Measurements from ENCODE around the gene RUBCN.
"Not testable (repeated sequence)": the region's sequence is repeated elsewhere in the genome, so short reads cannot be mapped to it uniquely, and the experiment has no call there.

RUBCN gene

DNA sequence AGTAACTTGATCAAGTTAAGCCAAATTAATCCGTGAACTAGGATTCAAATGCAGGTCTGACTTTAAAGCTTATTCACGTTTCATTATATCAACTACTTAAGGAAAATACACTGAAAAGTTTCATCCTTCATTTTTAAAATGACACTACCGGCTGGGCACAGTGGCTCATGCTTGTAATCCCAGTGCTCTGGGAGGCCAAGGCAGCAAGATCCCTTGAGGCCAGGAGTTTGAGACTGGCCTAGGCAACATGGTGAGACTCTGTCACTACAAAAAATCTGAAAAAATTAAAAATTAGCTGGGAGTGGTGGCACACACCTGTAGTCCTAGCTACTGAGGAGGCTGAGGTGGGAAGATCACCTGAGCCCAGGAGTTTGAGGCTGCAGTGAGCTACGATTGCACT lies 3.7 kb downstream of the RUBCN start:
- DNase-seq = no peak

DNA sequence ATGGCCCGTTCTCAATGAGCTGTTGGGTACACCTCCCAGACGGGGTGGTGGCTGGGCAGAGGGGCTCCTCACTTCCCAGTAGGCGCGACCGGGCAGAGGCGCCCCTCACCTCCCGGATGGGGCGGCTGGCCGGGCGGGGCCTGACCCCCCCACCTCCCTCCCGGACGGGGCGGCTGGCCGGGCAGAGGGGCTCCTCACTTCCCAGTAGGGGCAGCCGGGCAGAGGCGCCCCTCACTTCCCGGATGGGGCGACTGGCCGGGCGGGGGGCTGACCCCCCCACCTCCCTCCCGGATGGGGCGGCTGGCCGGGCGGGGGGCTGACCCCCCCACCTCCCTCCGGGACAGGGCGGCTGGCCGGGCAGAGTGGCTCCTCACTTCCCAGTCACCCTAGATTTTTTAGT lies 5.2 kb downstream of the RUBCN start:
- DNase-seq = not testable (repeated sequence)

DNA sequence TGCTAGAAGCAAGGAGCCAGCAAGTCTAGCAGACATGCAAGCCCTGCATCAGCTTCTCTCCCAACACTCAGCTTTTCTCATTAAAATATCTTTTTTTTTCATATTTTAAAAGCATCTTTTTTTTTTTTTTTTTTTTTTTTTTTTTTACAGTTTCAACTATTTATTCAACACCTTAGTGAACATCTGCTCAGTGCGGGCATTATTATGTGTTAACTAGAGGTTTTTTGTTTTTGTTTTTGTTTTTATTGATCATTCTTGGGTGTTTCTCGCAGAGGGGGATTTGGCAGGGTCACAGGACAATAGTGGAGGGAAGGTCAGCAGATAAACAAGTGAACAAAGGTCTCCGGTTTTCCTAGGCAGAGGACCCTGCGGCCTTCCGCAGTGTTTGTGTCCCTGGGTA lies 5.9 kb downstream of the RUBCN start:
- not testable (repeated sequence) for DNase-seq

DNA sequence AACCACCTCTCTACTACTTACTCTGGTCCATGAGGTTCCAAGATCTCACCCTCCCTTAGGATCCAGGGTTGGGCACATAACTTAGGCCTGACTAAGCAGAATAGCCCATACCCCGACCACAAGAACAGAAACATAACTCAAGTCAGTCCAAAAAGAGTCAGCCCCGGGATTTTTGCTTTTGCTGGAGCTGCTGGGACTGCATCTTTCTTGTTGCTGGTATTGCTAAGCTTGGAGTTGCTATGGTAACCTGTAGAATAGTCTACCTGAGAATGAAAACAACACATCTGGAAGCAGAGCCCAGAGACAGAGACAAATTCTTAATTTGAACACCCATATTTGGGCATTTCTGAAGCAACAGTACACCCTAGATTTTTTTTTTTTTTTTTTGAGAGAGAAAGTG lies 6.5 kb downstream of the RUBCN start:
- DNase-seq = no peak

DNA sequence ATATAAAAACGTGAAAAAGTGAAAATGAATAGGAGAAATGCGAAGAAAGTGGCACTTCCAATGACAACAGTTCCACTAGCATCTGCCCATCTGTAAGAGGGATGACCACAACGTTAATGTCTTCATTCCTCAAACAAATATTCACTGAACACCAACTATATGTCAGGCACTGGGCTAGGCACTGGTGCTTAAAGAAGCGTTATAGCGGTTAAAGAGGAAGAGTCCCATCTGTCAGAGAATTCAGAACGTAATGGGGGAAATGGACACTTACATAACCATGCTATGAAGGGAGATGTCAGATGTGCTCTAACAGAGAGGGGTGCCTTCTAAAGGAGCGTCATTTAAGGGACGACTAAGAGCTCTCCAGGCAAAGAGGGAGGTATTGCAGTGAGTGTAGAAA lies 8.2 kb downstream of the RUBCN start:
- no peak for DNase-seq

DNA sequence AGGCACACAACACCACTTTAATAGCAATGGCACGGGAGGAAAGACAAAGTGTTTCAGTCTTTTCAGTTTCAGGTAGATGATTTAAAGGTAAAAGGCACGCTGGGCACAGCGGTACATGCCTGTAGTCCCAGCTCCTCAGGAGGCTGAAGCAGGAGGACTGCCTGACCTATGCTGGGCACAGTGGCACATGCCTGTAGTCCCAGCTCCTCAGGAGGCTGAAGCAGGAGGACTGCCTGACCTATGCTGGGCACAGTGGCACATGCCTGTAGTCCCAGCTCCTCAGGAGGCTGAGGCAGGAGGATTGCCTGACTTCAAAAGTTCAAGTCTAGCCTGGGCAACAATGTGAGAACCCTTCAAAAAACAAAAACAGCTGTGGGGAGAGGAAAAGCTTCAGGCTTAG lies 8.8 kb downstream of the RUBCN start:
- not testable (repeated sequence) for DNase-seq

DNA sequence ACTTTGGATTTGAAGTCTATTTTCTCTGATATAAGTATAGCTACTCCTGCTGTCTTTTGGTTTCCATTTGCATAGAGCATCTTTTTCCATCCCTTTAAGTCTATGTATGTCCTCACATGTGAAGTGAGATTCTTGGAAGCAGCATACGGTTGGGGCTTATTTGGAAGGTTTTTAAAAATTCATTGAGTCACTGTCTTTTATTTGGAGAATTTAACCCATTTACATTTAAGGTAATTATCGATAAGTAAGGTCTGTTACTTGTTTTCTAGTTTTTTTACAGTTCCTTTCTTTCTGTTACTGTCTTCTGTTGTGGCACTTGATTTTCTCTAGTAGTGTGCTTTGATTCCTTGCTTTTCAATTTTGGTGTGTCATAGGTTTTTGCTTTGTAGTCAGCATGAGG lies 14.0 kb downstream of the RUBCN start:
- no peak for DNase-seq

DNA sequence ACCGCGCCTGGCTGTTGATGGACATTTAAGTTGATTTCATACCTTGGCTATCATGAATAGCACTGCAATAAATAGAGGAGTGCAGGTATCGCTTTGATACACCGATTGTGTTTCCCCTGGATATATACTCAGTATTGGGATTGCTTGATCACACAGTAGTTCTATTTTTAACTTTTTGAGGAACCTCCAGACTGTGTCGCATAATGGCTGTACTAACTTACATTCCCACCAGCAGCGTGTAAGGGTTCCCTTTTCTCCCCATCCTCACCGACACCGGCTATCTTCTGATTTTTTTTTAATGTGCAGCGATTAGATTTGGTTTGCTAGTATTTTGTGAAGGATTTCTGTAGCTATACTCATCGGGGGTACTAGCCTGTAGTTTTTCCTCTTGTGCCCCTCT lies 16.0 kb downstream of the RUBCN start:
- DNase-seq = no peak

DNA sequence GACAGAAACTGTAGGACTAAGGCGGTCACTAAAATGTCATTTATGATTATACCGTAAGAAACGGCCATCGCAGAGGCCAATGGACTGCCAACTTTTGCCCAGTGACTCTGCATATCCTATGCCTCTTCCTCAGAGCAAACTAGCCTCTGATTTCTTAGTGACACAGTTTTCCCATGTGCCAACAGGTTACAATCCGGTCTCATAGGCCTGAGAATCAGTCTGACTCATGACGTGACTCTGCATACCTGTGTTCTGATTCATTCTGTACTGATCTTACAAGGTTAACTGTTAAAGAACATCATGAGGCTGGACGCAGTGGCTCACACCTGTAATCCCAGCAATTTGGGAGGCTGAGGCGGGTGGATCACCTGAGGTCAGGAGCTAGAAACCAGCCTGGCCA lies 17.8 kb downstream of the RUBCN start:
- DNase-seq = peak; percentile 6

DNA sequence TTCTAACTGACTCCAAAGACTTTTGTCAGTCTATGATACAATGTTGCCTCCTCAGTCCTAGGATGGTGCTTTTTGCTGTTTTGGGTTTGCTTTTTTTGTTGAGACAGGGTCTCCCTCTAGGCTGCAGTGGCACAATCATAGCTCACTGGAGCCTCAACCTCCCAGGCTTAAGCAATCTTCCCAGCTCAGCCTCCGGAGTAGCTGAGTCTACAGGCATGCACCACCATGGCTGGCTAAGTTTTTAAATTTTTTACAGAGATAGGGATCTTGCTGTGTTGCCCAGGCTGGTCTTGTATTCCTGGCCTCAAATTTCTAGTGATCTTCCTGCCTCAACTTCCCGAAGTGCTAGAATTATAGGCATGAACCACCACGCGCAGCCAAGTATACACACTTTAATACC lies 22.5 kb downstream of the RUBCN start:
- no peak for DNase-seq

DNA sequence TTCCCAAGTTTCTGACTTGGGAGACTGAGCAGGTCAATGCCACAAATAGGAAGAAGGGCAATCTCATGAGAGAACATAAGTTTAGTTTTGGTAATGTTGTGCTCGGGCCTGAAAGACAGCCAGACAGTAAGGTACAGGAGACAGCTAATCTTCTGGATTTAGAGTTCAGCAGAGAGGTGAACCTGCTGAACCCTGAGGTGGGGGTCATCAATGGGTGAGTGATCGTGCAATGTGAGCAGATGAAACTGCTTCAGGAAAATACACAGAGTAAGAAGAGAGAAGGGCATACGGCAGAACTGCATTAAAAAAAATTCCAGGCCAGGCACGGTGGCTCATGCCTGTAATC lies 23.3 kb downstream of the RUBCN start:
- no peak for DNase-seq

DNA sequence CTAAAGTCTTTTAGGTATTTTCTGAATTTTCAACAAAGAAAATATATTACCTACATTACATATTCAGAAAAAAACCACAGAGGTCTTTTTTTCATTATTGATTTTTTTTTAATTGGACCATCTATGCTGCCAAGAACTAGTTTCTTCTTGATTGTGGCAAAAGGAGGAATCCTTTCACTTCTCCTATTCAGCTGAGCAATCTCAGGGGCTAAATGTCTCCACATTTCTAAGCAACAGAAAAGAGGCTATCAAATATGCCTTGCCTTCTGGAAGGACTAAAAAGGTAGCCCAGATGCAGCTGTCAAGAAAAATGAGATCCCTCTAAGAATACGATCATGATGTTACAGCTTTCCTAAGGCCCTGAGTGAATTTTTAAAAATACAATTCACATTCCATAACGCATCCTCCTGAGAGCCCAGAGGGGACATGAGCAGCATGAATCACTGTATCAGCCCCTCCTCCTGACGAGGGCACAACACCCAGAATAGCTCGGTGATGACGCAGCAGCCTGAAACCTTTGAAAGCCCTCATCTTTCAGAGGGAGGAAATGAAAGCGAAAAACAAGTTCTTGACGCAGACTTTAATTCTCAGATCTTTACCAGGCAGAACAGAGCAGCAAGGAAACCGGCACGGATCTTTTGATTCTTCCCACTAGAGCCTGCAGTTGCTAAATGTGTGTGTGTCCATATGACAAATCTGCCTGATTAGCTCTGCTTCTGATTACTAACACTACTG lies 24.6 kb downstream of the RUBCN start:
- peak; percentile 91 for DNase-seq

DNA sequence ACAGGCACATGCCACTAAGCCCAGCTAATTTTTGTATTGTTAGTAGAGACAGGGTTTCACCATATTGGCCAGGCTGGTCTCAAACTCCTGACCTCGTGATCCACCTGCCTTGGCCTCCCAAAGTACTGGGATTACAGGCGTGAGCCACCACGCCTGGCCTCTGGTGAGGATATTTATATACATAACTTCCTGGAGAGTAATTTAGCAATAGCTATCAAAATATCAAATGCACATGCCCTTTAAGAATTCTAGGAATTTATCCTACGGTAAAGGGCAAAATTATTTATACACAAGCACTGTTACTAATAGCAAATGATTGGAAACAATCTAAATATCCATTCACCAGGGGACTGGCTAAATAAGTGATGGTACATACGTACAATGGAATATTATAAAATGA lies 25.7 kb downstream of the RUBCN start:
- not testable (repeated sequence) for DNase-seq

DNA sequence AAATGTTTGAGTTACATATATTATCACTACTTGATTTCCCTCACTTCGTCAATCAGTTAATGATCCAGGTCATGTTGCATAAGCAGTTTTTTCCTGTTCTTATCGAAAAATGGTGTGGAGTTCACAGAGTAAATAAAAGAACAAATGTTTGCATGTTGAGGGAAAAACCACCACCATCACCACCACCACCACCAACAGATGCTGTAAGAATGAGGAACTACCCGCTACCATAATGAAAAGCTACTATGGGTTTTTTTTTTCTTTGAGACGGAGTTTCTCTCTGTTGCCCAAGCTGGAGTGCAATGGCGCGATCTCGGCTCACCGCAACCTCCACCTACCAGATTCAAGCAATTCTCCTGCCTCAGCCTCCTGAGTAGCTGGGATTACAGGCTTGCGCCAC lies 27.6 kb downstream of the RUBCN start:
- DNase-seq = no peak

DNA sequence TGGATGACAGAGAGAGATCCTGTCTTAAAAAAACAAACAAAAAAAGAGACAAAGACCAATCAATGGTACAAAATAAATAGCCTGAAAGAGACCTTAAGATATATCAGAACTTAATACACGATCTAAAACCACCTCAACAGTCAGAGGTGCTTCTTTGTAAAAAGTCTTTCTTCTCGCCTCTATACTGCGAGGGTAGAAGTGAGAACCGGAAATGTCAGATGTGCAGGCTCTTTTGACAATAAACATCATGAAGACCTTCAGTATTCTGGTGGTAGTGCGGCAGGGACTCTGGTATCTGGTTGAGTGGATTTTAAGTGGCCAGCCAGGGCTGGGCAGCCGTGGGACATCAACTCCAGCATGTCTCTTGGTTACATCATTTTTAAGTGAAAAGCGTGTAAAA lies 30.0 kb downstream of the RUBCN start:
- DNase-seq = no peak

DNA sequence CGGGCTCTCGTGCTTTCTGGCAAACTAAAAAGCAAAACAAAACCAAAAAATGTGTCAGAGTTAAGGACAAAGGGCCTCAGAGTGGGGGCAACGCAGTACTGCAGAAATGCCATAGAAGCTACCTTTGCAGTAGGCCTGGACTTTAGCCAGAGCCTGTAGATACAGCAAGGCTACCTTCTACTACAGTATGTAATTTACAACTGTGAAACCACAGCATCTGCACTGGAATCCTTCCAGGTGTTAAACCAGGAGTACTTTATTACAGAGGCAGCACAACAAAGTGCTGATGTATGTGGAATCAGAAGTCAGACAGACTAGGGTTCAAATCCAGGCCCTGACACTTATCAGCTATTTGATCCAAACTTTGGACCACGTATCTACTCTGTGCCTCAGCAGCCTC lies 34.9 kb downstream of the RUBCN start:
- DNase-seq = no peak

DNA sequence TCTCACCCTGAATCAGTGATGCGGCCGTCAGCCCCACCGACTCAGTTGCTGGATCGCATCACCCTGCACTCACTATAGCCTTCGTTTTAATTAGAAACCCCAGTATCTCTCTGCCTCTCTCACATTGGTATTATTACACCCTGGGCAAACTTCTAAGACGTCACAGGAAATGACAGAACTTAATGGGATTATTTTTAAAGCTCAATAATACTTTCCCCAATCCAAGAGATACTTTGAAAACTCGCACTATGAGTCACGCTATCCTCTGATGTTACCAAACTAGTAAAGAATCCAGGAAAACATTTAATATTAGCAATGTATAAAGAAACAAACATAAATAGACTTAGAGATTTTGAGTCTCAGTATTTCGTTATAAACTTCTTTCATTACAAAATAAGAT lies 36.6 kb downstream of the RUBCN start:
- no peak for DNase-seq

DNA sequence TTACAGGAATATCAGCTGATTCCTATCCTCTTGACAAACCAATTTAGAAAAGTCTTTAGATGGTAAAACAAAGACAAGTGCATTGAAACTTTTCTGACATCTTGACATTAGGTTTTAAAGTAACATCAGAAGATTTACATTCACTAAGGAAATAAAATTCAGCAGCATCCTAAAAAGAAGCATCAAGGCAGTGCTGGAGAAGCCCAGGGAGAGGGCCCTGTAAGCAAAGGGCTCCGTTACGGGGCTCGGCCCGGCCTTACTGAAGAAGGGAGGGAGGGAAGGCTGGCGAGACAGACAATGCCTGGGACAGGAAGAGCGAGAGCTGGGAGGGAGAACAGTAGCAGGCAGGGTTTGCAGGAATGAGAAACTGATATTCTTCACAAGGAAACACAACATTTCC lies 39.3 kb downstream of the RUBCN start:
- DNase-seq = no peak

DNA sequence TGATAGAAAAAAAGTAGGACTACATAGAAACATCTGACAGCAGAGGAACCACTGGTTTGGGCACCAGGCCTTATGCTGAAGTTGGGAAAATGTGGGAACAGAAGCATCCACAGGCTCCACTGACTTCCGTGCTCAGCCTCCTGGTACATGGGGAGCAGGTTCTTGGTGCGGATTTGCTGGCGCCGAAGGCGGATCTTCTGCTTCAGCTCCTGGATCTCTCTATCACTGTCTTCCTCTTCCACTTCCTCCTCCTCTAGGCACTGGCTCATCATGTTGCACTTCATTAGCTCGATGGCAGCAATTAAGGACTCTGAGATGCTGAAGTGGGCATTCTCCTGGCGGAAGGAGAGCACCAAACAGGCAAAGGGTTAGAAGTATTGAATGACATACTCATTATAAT lies 42.5 kb downstream of the RUBCN start:
- no peak for DNase-seq

DNA sequence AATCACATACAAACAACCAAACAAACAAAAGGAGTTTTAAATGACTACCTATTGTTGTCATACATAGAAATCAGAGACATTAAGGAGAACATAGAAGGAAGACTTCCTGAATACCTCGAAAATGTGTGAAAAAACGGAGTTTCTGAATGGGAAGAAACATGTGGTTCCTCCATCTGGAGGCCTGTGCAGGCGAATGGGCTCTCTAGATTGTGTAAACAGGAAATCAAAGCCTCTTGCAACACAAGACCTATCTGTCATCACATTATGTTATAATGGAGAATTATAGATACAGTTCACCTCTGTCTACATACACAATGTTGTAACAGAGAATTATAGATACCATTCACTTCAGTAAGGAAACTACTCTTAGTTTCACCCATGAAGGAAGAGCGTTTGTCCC lies 44.1 kb downstream of the RUBCN start:
- no peak for DNase-seq

DNA sequence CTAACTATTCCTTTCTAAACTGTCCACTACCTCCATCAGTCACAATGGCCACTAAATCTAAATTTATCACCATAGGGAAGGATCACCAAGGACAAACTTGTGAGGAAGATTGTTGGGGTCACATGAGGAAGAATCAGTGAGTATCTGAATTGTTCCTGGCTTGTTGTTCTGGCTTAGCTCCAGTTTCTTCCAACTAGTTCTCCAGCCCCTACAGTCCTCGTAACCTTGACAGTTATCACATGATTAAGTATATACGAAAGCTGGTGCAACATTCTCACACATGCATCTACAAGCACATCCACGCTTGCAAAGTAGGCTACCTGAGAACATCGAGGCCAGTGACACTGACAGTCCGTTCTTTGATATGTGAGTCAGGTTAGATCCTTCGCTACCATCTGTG lies 46.0 kb downstream of the RUBCN start:
- no peak for DNase-seq

DNA sequence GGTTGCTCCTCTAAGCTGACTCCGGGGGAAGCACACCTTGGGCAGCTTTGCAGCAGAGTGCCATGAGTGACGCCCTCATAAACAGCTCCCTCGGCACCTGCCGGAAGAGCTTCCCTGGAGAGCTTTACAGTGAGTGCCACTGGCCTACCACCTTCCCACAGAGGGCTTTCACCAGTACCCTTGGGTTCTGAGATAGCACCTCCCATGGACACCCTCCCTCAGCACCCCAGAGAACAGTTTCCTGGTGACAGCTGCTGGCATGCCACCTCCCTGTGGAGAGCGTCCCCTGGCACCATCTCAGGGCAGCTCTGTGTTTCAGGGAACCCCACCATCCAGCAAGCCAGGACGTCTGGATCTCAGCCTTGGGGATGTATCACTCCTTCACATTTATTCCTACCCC lies 49.1 kb downstream of the RUBCN start:
- no peak for DNase-seq

DNA sequence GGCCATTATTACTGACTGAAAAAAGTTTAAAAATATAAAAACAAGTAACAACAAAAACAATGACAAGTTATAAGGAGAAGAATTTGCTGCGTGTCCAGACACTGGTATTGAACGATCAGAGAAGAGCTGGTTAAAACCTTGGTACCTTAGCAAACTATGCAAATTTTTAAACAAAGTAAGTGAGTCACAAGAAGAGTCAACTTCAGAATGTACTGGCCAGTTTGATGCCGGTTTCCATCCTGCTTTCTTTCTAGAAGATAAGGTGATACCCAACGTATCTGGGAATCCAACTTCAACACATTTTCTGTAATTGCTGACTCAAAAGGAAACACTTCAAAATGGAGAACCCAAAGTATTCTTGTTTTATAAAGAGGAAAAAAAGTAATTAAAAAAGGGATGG lies 49.8 kb downstream of the RUBCN start:
- DNase-seq = no peak

DNA sequence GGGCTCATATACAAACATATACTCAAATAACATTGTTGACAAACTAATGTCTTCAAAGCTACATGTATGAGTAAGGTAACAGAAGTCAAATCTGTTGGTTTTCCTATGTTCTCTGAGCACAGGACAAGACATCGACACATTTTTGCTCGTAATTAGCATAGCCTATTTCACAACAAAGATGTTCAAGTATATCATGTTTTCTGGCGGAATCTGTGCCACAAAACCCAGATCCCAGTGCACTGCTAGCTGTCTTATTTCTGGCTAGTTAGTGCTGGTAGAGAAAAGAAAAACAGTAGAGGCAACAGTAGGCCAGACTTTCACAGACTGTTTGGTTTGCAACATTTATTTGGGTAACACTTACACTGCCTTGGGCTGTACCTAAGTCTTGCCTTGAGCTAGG lies 51.2 kb downstream of the RUBCN start:
- DNase-seq = no peak

DNA sequence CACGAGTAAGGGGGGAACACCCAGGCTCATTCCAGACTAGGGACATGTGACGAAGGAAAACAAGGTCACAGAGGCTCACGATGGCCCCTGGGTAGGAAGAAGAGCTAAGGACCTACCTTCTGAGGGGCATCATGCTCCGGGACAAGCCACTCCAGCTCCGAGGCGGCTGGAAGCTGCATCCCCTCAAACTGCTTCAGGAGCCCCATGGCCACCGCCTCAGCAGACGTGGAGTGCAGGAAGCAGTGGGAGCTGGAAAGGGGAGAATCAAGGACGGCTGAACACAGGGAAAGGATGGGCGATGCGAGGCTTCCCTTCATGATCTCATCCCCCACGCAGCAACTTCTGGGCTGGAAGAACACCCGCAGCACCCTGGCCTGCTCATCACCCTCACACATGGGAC lies 53.5 kb downstream of the RUBCN start:
- DNase-seq = no peak

DNA sequence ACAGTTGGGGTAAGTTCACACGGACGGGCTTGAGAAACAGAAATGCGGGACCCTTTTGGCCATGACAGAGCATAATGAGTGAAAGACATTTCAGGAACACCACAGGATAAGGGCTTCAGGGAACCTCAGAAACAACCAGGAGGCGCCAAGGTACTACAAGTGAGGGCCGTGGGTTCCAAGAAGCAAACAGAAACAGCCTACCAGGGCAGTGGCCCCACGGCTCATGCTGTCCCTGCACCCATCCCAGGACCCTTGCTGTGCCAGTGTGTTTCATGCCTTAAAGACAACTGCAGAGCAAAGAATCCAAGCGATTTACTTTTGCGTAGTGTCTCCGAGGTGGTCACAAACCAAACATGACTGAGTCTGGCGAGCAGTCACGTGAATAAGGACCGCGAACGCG lies 54.0 kb downstream of the RUBCN start:
- no peak for DNase-seq
